Endothelial cell of umbilical vein (primary cell): ENCODE data around the gene ZNF600. TPM values are rescaled to one million over a fixed set of nuclear protein-coding genes. Genes with fewer than 3 reads are reported as not detected.

Experiments used
- polyA plus RNA-seq, 4 experiments: library from polyadenylated mRNA; depleted of rRNA in 3 of 4; stranded (reverse) in 3 of 4; unstranded in 1 of 4; fragments of >200 nt; gene quantifications; 2 replicates each; pipeline versions ENCODE4 v1.2.1 to v1.2.3, GENCODE V29; 2011 to 2012; ENCODE audit warnings: missing spikeins in 1 of 4
- total RNA-seq: library from RNA; stranded (reverse); gene quantifications from 2 replicates; pipeline ENCODE4 v1.2.3, GENCODE V29; 2021

The ZNF600 gene
- total and polyA plus RNA-seq, 2 donors (not counting 3 experiments of a cell fraction or from before 2014, with no cell fraction given), result 5.2 to 5.8 TPM

Other genes with a start within 250 kb of the ZNF600 start
- 12.1 and 12.3 TPM in 2 replicates for gene ZNF701, start 216.5 kb downstream of the ZNF600 start, total RNA-seq
- 4.4 and 4.7 TPM in 2 replicates for gene ZNF701, start 216.5 kb downstream of the ZNF600 start, polyA plus RNA-seq
- 39.3 and 41.4 TPM in 2 replicates for gene ZNF83, start 148.4 kb downstream of the ZNF600 start, total RNA-seq
- gene ZNF83, start 148.4 kb downstream of the ZNF600 start, polyA plus RNA-seq, result 29.6 and 32.3 TPM in 2 replicates
- gene ZNF611, start 51.7 kb downstream of the ZNF600 start, total RNA-seq, result 20.0 and 24.2 TPM in 2 replicates
- 2.5 and 3.1 TPM in 2 replicates for gene ZNF611, start 51.7 kb downstream of the ZNF600 start, polyA plus RNA-seq
- 14.9 and 18.5 TPM in 2 replicates for gene ZNF28, start 34.8 kb upstream of the ZNF600 start, total RNA-seq
- gene ZNF28, start 34.8 kb upstream of the ZNF600 start, polyA plus RNA-seq, result 4.2 and 16.9 TPM in 2 replicates
- 12.6 and 16.3 TPM in 2 replicates for gene ZNF468, start 70.8 kb upstream of the ZNF600 start, total RNA-seq
- gene ZNF468, start 70.8 kb upstream of the ZNF600 start, polyA plus RNA-seq, result 6.3 and 7.0 TPM in 2 replicates
- gene ZNF320, start 110.8 kb upstream of the ZNF600 start, total RNA-seq, result 10.9 and 11.1 TPM in 2 replicates
- 7.5 and 7.6 TPM in 2 replicates for gene ZNF320, start 110.8 kb upstream of the ZNF600 start, polyA plus RNA-seq
- 2.9 and 3.9 TPM in 2 replicates for gene ZNF888, start 136.6 kb upstream of the ZNF600 start, total RNA-seq
- 0.56 and 0.72 TPM in 2 replicates for gene ZNF888, start 136.6 kb upstream of the ZNF600 start, polyA plus RNA-seq
- 4.9 and 5.3 TPM in 2 replicates for gene ZNF816, start 176.1 kb upstream of the ZNF600 start, total RNA-seq
- 0.76 and 1.8 TPM in 2 replicates for gene ZNF816, start 176.1 kb upstream of the ZNF600 start, polyA plus RNA-seq
- gene ERVV-1, start 227.1 kb upstream of the ZNF600 start, total RNA-seq, result not detected in 2 replicates
- gene ERVV-1, start 227.1 kb upstream of the ZNF600 start, polyA plus RNA-seq, result 0.05 TPM in 1 of 2 replicates, not detected in the other